HG03108 (cell line): ENCODE results near the gene PRDM8.
"Not testable (repeated sequence)": the region's sequence is repeated elsewhere in the genome, so short reads cannot be mapped to it uniquely, and the experiment has no call there.

Experiments used
- ATAC-seq: cut with Tn5 transposase; IDR thresholded peaks from one replicate; pipeline ENCODE4 v1.9.1; 2021; ENCODE audit warnings: moderate library complexity; ENCODE audit not compliant: unreplicated experiment

The PRDM8 gene

DNA sequence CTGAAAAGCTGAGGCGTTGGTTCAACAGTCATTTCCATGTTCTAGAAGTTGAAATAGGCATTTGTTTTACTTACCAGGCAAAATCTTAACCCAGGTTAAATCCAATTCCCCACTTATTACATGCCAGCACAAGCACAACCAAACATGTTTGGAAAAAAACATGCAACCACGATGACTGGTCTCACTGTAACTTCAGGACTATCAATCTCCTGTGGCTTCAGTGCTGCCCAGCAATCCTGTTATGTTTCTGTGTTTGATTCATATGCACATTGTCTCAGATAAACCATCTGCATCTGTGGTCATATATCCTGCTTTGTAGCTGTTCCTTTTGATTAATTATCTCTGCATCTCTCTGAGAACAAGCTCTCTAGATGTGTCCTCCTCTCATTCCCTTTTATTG is 28.3 kb downstream of the PRDM8 start:
- no peak for ATAC-seq

DNA sequence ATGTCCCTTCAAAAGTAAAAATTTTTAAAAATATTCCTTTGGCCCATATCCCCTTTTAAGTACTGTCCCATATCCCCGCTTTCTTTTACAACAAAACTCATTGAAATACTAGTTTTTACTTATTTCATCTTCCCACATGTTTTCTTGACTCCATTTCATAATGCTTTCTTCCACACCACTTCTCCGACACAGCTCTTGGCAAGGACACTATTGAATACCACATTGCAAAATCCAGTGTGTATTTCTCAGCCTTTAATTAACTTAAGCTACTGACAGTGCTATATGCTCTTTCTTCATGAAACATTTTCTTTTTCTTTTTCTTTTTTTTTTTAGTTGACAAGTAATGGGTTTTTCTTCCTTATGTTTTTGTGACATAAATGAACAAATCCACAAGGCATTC is 28.8 kb downstream of the PRDM8 start:
- no peak for ATAC-seq

DNA sequence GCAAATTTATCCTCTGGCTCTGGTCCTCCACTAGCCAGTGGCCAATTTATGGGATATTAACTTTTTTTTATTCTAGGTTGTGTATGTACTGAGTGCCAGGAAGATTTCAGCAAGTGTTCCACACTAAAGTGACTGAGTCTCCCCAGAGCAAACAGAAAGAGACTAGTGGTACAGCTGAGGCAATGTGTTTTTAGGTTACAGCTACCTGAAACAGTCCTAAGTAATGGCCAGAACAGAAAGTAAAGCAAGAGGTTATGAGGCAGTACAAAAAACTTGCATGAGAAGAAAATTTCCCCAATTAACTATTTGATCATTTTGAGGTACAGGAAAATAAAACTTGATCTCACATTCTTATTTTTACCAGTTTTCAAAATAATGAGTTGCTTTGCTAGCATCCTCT is 31.2 kb downstream of the PRDM8 start:
- ATAC-seq, result no peak

DNA sequence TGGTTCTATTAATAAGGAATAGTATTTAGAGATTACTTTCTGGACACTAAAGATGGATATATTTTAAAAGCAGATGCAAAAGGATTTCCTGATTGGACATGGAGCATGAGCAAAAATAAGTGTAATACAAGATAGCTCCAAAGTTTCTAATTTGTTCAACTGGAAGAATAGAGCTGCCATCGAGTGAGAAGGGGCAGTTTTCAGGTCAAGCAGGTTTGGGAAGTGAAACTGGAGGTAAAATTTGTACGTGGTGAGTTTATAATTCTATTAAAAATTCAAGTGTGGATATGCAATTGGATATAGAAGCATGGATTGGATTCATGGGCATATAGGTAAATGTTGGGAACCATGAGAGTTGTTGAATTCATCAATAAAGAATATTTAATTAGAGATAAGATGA is 31.8 kb downstream of the PRDM8 start:
- ATAC-seq, result no peak

DNA sequence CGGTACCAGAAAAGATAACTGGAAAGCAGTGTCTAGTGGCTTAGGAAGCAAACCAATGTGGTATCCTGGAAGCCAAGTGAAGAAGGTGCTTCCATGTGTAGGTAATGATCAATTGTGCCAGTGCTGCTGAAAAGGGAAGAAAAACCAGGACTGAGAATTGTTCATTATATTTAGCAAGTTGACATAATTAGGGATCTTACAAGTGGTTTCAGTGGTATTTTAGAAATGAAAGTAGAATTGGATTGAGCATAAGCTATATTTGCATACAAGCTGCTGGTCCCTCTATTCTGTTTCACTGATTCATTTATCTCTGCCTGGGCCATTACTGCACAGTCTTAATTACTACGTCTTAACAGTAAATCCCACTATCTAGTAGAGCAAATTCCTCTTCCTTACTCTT is 32.3 kb downstream of the PRDM8 start:
- ATAC-seq, result no peak

DNA sequence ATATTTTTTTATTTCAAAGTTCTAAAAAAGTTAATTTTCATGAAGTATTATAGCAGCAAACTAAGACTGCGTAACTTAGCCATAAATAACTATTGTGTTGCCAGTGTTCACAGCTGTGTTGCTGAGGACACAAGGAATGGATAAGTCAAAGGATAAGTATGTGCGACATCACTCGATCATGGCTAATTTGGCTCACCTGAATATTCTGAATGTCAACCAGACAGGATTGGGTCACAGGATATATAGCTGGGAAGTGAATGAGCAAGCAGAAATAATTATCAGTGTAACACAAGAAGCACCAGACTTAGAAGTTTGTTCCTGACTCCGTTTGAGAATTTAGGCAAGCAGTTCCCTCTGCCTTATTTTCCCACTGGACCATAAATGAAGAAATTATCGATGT is 33.9 kb downstream of the PRDM8 start:
- ATAC-seq, result no peak

- no peak for ATAC-seq
Observed at GRCh38 chr4:80232707-80233370, 35.5 kb downstream of the PRDM8 start.

- ATAC-seq, result no peak
Observed at GRCh38 chr4:80233390-80233789, 36.1 kb downstream of the PRDM8 start.

DNA sequence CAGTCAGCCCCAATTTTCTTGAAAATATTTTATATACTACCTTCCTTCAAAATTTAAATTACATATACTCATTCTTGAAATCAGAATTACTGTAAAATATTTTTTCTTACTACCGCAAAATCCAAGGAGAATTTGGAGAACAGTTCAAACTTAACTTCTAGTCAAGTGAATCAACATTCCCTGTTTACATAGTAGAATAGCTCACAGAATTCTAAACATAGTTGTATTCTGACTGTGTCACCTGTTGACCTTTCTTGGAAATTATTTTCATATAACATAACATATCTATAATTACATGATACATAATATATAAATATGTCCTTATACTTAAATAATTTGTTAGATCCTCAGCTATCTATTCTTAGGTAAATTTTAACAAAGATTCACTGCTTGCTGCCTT is 38.1 kb downstream of the PRDM8 start:
- no peak for ATAC-seq

- no peak for ATAC-seq
Observed at GRCh38 chr4:80237992-80238391, 40.7 kb downstream of the PRDM8 start.

DNA sequence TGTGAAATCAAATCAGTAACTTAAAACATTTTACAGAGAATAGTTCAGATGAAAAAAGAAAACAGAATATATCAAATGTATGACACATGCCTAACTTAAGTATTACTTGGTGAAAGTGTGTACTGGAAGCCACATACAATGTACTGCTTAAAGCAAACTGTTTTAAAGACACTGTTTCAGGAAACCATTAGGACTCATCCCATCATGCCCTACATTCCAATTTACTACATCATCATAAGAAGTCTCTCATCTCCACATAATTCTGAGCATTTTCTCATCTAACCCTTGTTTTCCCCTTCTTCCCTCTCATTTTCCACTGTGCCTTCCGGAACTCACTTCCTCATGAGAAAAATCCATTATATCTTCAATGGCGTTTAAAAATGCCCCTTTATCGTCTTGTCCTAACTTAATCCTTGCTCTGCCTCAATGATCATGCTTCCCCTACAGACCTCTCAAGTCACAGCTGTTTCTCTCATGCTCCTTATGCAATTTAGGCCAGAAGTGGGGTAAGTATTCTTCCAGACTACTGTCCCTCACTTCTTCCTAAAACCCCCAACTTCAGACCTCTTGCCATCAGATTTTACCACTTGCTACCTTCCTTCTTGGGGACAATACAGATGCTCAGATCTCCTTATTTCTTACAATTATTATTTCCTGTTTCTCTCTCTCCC is 42.3 kb downstream of the PRDM8 start:
- no peak for ATAC-seq

DNA sequence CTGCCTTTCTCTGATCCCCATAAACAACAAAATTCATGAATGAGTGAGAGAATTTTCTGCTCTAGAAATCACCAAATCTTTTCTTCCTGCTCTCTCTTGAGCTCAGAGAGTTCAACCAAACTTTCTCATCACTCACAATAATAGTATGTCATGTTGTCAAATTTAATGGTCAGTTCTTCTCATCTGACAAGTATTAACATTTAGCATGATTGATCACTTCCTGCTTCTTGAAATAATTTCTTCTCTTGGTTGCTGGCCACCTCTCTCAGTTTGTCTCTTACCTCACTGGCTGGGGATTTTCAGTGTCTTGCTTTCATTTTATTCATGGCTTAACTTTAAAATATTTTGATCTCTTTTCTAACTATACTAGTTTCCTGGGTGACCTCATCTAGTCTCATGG is 43.7 kb downstream of the PRDM8 start:
- ATAC-seq, result no peak

DNA sequence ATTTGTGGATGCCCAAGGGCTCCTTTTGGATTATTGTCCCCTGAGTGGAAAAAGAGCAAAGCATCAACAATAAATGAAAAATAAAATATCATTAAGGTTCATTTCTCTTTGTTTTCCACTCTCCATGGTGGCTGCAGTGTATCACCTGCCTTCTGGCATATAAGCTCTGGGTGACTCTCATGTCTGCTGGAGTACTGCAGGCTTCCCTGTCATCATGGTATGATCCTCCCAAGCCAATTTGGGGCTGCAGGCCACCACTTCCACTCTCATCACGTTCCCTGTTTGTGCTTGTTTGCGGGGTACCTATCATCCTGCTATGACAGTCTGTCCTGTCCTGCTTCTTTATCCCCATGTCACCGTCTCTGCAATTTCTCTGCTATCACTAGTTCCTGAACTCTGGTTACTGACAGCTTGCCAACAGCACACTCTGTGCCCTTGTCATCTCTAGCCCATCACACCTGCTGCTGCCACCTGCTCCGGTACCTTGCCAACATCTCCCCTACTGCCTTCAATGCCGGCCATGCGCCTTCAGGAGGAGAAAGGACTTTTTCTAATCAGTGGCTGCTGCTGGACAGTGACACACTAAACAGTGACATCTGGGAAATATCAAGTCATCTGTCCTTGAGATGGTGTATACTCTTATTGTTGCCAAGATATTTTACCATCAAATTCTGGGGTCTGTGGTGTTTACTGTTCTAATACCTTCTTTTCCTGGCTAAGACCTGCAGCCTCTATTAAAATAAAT is 46.1 kb downstream of the PRDM8 start:
- no peak for ATAC-seq

DNA sequence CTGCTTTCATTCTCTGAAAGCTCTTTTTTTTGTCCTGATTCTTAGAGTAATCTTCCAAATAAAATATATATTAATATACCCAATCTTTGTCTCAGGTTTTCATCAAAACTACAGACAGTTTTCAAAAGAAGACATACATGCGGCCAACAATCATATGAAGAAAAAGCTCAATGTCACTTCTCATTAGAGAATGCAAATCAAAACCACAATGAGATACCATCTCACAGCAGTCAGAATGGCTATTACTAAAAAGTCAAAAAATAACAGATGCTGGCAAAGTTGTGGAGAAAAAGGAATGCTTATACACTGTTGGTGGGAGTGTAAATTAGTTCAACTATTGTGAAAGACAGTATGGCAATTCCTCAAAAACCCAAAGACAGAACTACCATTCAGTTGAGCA is 50.2 kb downstream of the PRDM8 start:
- not testable (repeated sequence) for ATAC-seq

- ATAC-seq, result no peak
Observed at GRCh38 chr4:80249144-80249543, 51.8 kb downstream of the PRDM8 start.

DNA sequence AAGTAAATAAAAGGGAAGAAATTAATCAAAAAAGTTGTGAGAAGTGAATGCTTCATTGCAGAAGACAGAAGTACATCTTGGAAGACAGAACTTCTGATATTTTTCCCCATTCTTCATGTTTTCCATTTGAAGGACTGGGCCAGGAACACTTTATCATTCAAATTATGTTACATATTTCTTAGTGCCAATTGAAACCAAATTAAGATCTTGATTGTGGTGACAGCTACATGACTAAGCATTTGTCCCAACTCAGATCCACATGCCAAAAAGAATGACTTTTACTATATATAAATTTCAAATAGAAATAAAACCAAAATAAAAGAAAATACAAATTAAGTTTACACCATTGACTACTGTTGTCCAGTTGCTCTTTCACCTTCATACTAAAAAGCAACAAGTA is 55.1 kb downstream of the PRDM8 start:
- ATAC-seq, result no peak

GRCh38 chr4:80252953-80253352 is 55.6 kb downstream of the PRDM8 start:
- ATAC-seq, result no peak

- no peak for ATAC-seq
Observed at GRCh38 chr4:80253510-80253909, 56.2 kb downstream of the PRDM8 start.
